GM12865 (cell line): Measurements from ENCODE around the gene CCDC60.

Experiments
- DNase-seq: peaks from one replicate; pipeline ENCODE4 v3.0.0; 2010; ENCODE audit warnings: low read depth
- H3K4me3 ChIP-seq: 2 replicates; pipeline ENCODE4 v1.5.1; 2011; ENCODE audit warnings: mild to moderate bottlenecking, low read depth, low read length, control low read depth
- TF ChIP-seq, protein P1 (sequence below): IDR thresholded peaks from 2 replicates; pipeline ENCODE4 v1.5.1; 2011; ENCODE audit warnings: low read length, control low read depth, low read depth, inconsistent platforms; ENCODE audit not compliant: insufficient read depth; ENCODE audit errors: missing control alignments

The CCDC60 gene

GRCh38 chr12:119391673-119392072 is 57.1 kb downstream of the CCDC60 start:
- no peak overlapping the region for H3K4me3 ChIP-seq
- TF ChIP-seq, protein P1, sequence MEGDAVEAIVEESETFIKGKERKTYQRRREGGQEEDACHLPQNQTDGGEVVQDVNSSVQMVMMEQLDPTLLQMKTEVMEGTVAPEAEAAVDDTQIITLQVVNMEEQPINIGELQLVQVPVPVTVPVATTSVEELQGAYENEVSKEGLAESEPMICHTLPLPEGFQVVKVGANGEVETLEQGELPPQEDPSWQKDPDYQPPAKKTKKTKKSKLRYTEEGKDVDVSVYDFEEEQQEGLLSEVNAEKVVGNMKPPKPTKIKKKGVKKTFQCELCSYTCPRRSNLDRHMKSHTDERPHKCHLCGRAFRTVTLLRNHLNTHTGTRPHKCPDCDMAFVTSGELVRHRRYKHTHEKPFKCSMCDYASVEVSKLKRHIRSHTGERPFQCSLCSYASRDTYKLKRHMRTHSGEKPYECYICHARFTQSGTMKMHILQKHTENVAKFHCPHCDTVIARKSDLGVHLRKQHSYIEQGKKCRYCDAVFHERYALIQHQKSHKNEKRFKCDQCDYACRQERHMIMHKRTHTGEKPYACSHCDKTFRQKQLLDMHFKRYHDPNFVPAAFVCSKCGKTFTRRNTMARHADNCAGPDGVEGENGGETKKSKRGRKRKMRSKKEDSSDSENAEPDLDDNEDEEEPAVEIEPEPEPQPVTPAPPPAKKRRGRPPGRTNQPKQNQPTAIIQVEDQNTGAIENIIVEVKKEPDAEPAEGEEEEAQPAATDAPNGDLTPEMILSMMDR: no peak
- DNase-seq: no peak

DNA sequence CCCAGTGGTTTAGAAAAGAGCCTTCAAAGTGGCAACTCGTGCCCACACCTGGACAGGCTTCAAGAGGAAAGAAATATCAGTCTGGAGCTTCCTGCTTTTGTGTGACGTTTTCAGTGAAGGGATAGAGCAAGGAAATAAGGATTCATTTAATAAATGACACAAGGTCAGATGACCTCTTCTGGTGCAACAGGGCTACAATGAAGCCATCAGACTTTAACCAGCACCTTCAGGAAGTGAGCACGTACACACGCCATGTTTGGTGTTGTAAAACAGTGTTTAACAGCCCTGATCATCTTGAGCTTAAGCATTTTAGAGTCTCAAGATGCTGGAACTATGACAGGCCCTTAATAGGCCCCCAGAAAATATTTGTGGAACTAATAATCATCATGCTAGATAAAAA is 59.1 kb downstream of the CCDC60 start:
- TF ChIP-seq, protein P1: no peak
- no peak for DNase-seq
- no peak overlapping the region for H3K4me3 ChIP-seq

DNA sequence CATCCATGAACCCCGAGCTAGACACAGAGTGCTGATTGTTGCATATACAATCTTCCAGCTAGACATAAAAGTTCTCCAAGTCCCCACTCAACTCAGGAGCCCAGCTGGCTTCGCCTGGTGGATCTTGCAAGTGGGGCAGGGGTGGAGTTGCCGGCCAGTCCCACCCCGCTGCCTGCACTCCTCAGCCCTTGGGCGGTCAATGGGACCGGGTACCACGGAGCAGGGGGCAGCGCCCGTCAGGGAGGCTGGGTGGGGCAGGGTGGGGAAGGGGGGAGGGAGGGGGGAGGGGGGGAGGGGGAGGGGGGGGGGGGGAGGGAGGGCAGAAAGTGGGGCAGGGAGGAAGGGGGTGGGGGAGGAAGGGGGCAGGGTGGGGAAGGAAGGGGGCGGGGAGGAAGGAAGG is 63.0 kb downstream of the CCDC60 start:
- TF ChIP-seq, protein P1: no peak
- DNase-seq: no peak
- no peak overlapping the region for H3K4me3 ChIP-seq

DNA sequence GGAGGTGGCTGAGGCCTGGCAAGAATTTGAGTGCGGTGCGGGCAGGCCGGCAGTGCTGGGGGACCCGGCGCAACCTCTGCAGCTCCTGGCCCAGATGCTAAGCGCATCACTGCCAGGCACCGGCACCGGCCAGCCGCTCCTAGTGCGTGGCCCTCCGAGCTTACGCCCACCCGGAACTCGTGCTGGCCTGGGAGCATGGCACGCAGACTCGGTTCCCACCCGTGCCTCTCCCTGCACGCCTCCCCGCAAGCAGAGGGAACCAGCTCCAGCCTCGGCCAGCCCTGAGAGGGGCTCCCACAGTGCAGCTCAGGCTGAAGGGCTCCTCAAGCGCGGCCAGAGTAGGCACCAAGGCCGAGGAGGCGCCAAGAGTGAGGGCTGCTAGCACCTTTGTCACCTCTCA is 63.7 kb downstream of the CCDC60 start:
- no peak for DNase-seq
- no peak overlapping the region for H3K4me3 ChIP-seq
- TF ChIP-seq, protein P1: no peak

GRCh38 chr12:119399301-119399700 is 64.8 kb downstream of the CCDC60 start:
- no peak overlapping the region for H3K4me3 ChIP-seq
- TF ChIP-seq, protein P1: no peak
- no peak for DNase-seq

DNA sequence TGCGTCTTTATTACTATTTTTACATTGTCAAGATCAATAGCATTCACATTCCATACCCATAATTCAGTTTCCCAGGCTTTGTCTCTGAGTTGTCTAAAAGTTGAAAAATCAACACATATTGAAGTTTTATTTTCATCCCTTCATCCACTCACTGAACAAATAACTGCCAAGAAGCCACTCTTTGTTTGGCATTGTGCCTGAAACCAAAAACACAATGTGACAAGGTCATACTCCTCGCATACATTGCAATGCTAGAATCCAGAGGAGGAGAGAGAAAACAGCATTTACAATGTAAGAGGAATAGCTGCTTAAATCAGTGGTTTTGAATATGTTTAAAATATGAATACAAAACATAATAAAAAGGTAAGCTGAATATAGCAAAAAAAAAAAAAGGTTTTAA is 71.8 kb downstream of the CCDC60 start:
- TF ChIP-seq, protein P1: no peak

DNA sequence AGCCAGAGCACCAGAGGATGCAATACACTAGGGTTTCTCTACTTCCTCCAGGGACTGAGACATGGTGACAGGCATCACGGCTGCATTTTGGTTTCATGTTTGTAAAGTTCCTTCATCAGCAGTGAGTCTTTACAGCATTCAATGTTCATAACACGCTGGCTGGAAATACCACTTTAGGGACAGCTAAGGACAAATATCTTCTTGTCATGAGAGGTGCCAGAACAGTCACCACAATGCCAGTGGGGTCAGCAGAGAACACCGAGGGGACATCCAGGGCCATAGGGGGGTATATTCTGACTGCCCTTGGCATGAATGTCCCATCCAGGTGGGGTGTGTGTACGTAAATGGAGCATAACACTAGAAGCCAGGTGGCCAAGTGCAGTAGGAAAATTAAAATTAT is 72.3 kb downstream of the CCDC60 start:
- no peak overlapping the region for H3K4me3 ChIP-seq
- no peak for DNase-seq
- TF ChIP-seq, protein P1: no peak

More for the DNA sequence above, 71.8 kb downstream of the CCDC60 start:
- no peak overlapping the region for H3K4me3 ChIP-seq
- no peak for DNase-seq
